Adrenal gland (tissue), 12 donors: ENCODE data around the gene NR4A1. TPM values are rescaled to one million over a fixed set of nuclear protein-coding genes. Genes with fewer than 3 reads are reported as not detected.

Experiments used
- DNase-seq, 7 donors: peaks; one replicate each; pipeline ENCODE4 v3.0.0-alpha.2; 2019 to 2020
- H3K27ac ChIP-seq, 5 donors: fragments of 200-600 bp; sonication (generic) in 4 of 5; 1 replicate in 3 of 5; 2 replicates in 2 of 5; pipeline versions ENCODE4 v1.5.1 to v1.8.0; 2016 to 2020; ENCODE audit warnings: mild to moderate bottlenecking in 1 of 5
- H3K27me3 ChIP-seq: fragments of 200-600 bp; 2 replicates; pipeline ENCODE4 v1.8.0; 2021
- H3K36me3 ChIP-seq, 2 donors: fragments of 200-600 bp; replicated peaks in 1 of 2; 1 replicate in 1 of 2; 2 replicates in 1 of 2; pipeline versions ENCODE4 v1.5.1 to v1.8.0; 2018 to 2022
- H3K4me1 ChIP-seq, 2 donors: fragments of 200-600 bp; replicated peaks in 1 of 2; 1 replicate in 1 of 2; 2 replicates in 1 of 2; pipeline versions ENCODE4 v1.5.1 to v1.8.0; 2018 to 2021
- H3K4me3 ChIP-seq, 4 donors: fragments of 200-600 bp; sonication (generic) in 3 of 4; one replicate each; pipeline ENCODE4 v1.5.1; 2016 to 2018
- H3K9me3 ChIP-seq, 3 donors: fragments of 200-600 bp; sonication (generic) in 1 of 3; replicated peaks in 1 of 3; 1 replicate in 2 of 3; 2 replicates in 1 of 3; pipeline versions ENCODE4 v1.5.1 to v1.8.0; 2016 to 2021
- POLR2A ChIP-seq, 2 donors: fragments of 450-650 bp; IDR thresholded peaks; one replicate each; pipeline ENCODE4 v1.6.1; 2017; ENCODE audit warnings: antibody characterized with exemption in 2 of 2, mild to moderate bottlenecking in 2 of 2, moderate library complexity in 1 of 2
- WGBS, 4 donors: extraction: QIAGEN DNeasy Blood & Tissue Kit in 2 of 4; methylation state at CpG; one replicate each; pipeline versions ENCODE4 v1.1.5 to v1.1.7; 2013 to 2017; 5-methylcytosine and 5-hydroxymethylcytosine counted together
- intact Hi-C, 2 donors: fragments of 100-400 bp; cut with DNase I; formaldehyde crosslinking; loops; one replicate each; pipeline versions ENCODE4 v1.14.1 to v1.15.0; 2022 to 2023
- polyA plus RNA-seq, 3 donors: library from polyadenylated mRNA; stranded (reverse); fragments of 200-250 nt in 2 of 3; fragments of 350-450 nt in 1 of 3; fragmentation: Illumina TruSeq in 1 of 3; extraction: RNeasy Lipid Tissue Mini Kit (QIAGEN cat#74804) in 1 of 3; gene quantifications; one replicate each; pipeline ENCODE4 v1.2.3, GENCODE V29; 2013 to 2014
- total RNA-seq, 9 donors: library from RNA; depleted of rRNA in 4 of 9; stranded (reverse); fragments of >200 nt in 4 of 9; fragments of 120-200 nt in 1 of 9; fragmentation: NEBNext Ultra II Directional in 1 of 9; extraction: Animal tissue kit (Norgen Biotek cat#: 25700) in 1 of 9; gene quantifications; one replicate each; pipeline versions ENCODE4 v1.1.0 to v1.2.4, GENCODE V29; 2013 to 2023
- TF ChIP-seq, protein P1 (sequence below), 6 experiments: fragments of 450-650 bp in 4 of 6; fragments of 200-600 bp in 2 of 6; sonication (generic) in 1 of 6; IDR thresholded peaks; 1 replicate in 5 of 6; 2 replicates in 1 of 6; pipeline versions ENCODE4 v1.5.1 to v1.8.0; 2016 to 2021; ENCODE audit warnings: antibody characterized with exemption in 6 of 6, mild to moderate bottlenecking in 2 of 6, moderate library complexity in 1 of 6
- donor health status: healthy with polysubstance abuse.
- donor health status: Bipolar disorder and iron deficiency.
- donor health status: DM: yes; HTN: yes; CAD: no.
- donor health status: DM: no; HTN: no; CAD: no.
- donor health status: DM: no; HTN: no; CAD: no.
- donor health status: DM: yes; HTN: yes; CAD: no.

NR4A1 gene
- total and polyA plus RNA-seq, 12 donors, result 19.0 to 854 (median 185) TPM

DNA sequence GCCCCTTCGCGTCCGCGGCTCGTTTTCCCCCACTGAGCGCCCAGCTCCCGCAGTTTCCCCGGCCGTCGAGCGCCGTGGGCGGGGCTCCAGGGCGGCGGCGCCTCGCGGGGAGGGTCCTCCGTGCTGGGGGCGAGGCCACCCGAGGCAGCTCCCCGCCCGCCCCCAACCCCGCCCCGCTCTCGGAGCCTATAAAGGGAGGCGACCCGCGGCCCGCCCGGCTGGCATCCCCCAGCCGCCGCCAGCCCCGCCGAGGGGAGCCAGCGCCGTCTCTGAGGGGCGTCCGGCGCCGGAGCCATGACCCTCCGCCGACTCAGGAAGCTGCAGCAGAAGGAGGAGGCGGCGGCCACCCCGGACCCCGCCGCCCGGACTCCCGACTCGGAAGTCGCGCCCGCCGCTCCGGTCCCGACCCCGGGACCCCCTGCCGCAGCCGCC is 44.5 kb upstream of the NR4A1 start, which contains the start of gene TAMALIN:
TAMALIN (plus strand) TSS at position 221 of the 432 bp plus-strand sequence; CDS start at position 295, 74 bp downstream.
- Histone ChIP-seq H3K9me3 (no peaks in the 10 kb centered on the region), H3K4me3 (peak within 1 kb of the TSS in 2 of 4 donors; percentile 19 to 78), H3K27ac (peak within 1 kb of the TSS in 4 of 5 donors; percentile 54 to 88 (median 62)), H3K27me3 (peaks cover 13% of the 10 kb centered on the region), H3K36me3 (no peaks in the 10 kb centered on the region), H3K4me1 (peaks cover 0 to 12% of the 10 kb centered on the region in 2 donors)
- intact Hi-C loops, result loop anchor here in 1 of 2 donors (5.0 kb wide), 1 partner anchor 81 kb away; no protein-coding TSS in a partner anchor
- peak in 6 of 7 donors; percentile 29 to 68 (median 52) for DNase-seq
- TF ChIP-seq POLR2A (IDR thresholded peaks at IDR 0.05), result peak; percentile 73 to 95
- TF ChIP-seq, protein P1, sequence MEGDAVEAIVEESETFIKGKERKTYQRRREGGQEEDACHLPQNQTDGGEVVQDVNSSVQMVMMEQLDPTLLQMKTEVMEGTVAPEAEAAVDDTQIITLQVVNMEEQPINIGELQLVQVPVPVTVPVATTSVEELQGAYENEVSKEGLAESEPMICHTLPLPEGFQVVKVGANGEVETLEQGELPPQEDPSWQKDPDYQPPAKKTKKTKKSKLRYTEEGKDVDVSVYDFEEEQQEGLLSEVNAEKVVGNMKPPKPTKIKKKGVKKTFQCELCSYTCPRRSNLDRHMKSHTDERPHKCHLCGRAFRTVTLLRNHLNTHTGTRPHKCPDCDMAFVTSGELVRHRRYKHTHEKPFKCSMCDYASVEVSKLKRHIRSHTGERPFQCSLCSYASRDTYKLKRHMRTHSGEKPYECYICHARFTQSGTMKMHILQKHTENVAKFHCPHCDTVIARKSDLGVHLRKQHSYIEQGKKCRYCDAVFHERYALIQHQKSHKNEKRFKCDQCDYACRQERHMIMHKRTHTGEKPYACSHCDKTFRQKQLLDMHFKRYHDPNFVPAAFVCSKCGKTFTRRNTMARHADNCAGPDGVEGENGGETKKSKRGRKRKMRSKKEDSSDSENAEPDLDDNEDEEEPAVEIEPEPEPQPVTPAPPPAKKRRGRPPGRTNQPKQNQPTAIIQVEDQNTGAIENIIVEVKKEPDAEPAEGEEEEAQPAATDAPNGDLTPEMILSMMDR (IDR thresholded peaks at IDR 0.05), result no peak
- 0 to 1% (median 0%) methylated on average over 7 to 60 of the region's 60 CpGs for WGBS, 4 donors

DNA sequence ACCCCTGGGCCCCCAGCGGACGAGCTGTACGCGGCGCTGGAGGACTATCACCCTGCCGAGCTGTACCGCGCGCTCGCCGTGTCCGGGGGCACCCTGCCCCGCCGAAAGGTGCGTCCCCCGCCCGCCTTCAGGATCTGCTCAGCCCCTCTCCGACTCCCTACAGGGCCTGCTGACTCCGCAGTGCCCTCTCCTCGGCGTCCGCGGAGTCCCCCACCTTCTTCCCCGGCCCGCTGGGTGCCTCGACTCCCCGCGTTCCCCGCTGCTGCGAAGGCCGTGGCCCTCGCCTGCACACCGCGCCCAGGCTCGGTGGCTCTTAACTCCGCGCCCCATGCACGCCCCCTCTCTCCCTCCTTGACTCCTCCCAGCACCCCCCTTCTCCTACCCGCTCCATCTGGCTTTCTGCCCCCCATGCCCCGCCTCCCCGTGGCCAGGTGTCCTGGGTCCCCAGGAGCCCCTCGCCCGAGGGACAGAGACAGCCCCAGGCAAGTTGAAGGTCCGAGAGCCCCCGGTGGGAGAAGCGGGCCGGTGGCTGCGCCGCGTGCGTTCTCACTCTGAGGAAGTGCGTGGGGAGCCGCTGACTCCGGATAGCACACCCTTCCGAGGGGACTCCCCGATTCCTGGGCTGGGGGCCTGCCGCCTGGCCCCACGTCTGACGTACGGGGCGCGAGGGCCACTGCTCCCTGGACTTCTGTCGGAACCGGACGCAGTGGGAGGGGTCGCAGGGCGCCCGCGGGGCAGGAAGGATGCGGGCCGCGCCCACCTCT is 43.9 kb upstream of the NR4A1 start:
- H3K27ac ChIP-seq, result peak overlapping the region in 4 of 5 donors; percentile 54 to 88 (median 62)
- no peak for TF ChIP-seq POLR2A (IDR thresholded peaks at IDR 0.05)
- TF ChIP-seq, protein P1 (IDR thresholded peaks at IDR 0.05), result no peak
- DNase-seq, result peak in 2 of 7 donors; percentile 31 to 43
- peaks cover 0 to 12% of the 10 kb centered on the region in 2 donors for H3K4me1 ChIP-seq
- no peaks in the 10 kb centered on the region for H3K9me3 ChIP-seq
- H3K36me3 ChIP-seq, result no peaks in the 10 kb centered on the region
- peak overlapping the region in 2 of 4 donors; percentile 19 to 78 for H3K4me3 ChIP-seq
- H3K27me3 ChIP-seq, result peaks cover 13% of the 10 kb centered on the region
- intact Hi-C loops, result loop anchor here in 1 of 2 donors (5.0 kb wide), 1 partner anchor 80 kb away; no protein-coding TSS in a partner anchor
- 6 to 10% (median 8%) methylated on average over 12 to 72 of the region's 72 CpGs for WGBS, 4 donors

DNA sequence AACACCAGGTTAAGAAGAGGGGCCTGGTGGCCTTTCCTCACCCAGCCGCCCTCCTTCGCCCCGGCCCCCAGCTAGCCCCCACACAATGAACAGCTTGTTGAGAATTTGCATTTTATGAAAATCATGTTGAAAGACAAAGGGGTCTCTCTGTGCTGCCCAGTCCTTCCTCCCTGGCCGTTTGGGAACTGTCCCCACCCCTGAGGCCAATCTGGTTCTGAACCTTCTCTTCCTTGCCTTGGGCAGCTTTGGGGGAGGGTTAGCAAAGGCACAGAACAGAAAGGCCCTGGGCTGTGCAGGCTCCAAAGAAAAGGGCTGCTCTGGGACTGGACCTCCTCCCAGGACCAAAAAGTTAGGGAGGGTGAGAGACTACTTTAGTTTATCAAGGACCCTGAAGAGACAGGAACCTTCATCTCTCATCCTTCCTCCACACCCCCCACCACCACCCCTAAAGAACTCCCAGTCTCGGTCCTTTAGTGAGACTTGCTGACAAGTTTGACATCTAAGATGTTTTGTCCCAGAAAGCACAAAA is 43.2 kb upstream of the NR4A1 start:
- H3K4me1 ChIP-seq, result peaks cover 0 to 12% of the 10 kb centered on the region in 2 donors
- no peaks in the 10 kb centered on the region for H3K36me3 ChIP-seq
- H3K9me3 ChIP-seq, result no peaks in the 10 kb centered on the region
- intact Hi-C loops, result loop anchor here in 1 of 2 donors (5.0 kb wide), 1 partner anchor 79 kb away; no protein-coding TSS in a partner anchor
- H3K27me3 ChIP-seq, result peaks cover 13% of the 10 kb centered on the region
- TF ChIP-seq POLR2A (IDR thresholded peaks at IDR 0.05), result no peak
- TF ChIP-seq, protein P1 (IDR thresholded peaks at IDR 0.05), result no peak
- DNase-seq, result no peak
- WGBS, 4 donors, result 40 to 66% (median 60%) methylated on average over 2 to 5 of the region's 5 CpGs
- peak overlapping the region in 1 of 4 donors; percentile 78 for H3K4me3 ChIP-seq
- peak overlapping the region in 3 of 5 donors; percentile 56 to 88 (median 68) for H3K27ac ChIP-seq
